Neural progenitor cell (in vitro differentiated cells): ENCODE measurements around the gene EI24.
"Not testable (repeated sequence)": the region's sequence is repeated elsewhere in the genome, so short reads cannot be mapped to it uniquely, and the experiment has no call there.

Source experiments
- CTCF ChIP-seq: fragments of 200-600 bp; sonication (generic); IDR thresholded peaks from 2 replicates; pipeline ENCODE4 v1.5.1; 2017; ENCODE audit warnings: antibody characterized with exemption, mild to moderate bottlenecking
- EZH2 ChIP-seq: fragments of 200-600 bp; sonication (generic); IDR thresholded peaks from 2 replicates; pipeline ENCODE4 v1.6.1; 2017; ENCODE audit warnings: antibody characterized with exemption, mild to moderate bottlenecking, moderate library complexity

DNA sequence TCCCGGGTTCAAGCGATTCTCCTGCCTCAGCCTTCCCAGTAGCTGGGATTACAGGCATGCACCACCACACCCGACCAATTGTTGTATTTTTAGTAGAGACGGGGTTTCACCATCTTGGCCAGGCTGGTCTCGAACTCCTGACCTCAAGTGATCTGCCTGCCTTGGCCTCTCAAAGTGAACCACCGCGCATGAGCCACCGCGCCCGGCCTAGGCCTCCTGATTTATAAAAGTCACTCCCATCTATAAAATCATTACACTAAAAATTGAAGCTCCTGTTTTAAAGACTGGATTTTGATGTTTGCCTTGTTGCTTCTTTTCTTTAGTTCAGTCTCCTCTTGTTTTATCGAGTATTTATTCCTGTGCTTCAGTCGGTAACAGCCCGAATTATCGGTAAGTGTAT, 7.9 kb downstream of the EI24 start:
- not testable (repeated sequence) for TF ChIP-seq CTCF, EZH2
